ENCODE results near the gene PHACTR3.

DNA sequence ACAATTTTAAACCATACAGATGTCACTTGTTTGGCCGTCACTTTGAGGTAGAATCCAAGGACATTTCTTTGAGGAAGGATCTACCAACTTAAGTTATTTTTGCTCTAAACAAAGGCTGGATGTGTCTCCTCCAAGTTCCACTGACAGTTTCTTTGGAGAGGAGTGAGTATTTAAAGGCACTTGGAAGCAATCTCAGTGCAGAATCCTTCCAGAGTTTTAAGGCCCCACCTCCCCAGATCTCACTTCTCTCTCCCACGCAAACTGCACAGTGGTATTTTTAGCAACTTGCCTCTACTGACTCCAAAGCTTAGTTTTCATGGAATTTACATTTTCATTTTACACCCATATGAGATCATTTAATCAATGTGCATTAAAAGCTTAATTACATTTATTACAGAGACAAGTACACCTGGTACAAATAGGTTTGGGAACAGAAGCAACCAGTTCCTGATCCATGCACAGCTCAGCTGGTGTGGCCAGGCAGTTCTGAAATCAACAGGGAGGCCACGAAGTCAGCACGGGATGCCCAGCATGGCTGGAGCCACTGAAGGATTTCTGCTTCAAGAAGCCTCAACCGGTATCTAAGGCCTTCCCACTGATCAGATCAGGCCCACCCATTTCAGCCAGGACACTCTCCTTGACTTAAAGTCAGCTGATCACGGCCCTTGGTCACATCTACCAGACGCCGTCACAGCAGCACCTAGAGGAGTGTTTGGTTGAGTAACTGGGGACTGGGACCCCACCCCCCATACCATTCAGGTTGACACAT lies 219.3 kb downstream of the PHACTR3 start:
- TF ChIP-seq, protein P1, sequence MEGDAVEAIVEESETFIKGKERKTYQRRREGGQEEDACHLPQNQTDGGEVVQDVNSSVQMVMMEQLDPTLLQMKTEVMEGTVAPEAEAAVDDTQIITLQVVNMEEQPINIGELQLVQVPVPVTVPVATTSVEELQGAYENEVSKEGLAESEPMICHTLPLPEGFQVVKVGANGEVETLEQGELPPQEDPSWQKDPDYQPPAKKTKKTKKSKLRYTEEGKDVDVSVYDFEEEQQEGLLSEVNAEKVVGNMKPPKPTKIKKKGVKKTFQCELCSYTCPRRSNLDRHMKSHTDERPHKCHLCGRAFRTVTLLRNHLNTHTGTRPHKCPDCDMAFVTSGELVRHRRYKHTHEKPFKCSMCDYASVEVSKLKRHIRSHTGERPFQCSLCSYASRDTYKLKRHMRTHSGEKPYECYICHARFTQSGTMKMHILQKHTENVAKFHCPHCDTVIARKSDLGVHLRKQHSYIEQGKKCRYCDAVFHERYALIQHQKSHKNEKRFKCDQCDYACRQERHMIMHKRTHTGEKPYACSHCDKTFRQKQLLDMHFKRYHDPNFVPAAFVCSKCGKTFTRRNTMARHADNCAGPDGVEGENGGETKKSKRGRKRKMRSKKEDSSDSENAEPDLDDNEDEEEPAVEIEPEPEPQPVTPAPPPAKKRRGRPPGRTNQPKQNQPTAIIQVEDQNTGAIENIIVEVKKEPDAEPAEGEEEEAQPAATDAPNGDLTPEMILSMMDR (IDR thresholded peaks at IDR 0.05 in 8 of 11, conservative IDR thresholded peaks at IDR 0.05 in 3 of 11), result no peak
- TF ChIP-seq POLR2A (IDR thresholded peaks at IDR 0.05) (no peak), POLR2AphosphoS5 (IDR thresholded peaks at IDR 0.05) (no peak)

Measured in spleen (tissue), 7 donors.